Hindlimb muscle (tissue), 1 donor: ENCODE data around the gene PRKG1. TPM values are rescaled to one million over a fixed set of nuclear protein-coding genes. Genes with fewer than 3 reads are reported as not detected.

Experiments used
- DNase-seq: peaks from one replicate; pipeline ENCODE4 v3.0.0-alpha.2; 2013
- polyA plus RNA-seq: library from polyadenylated mRNA; unstranded; fragments of 120-200 nt; gene quantifications from one replicate; pipeline ENCODE4 v1.2.1, GENCODE V29; 2013; ENCODE audit not compliant: insufficient read length

Gene PRKG1
- polyA plus RNA-seq, 1 donor = 35.5 TPM

GRCh38 chr10:51607463-51607835, 533.2 kb downstream of the PRKG1 start:
- no peak for DNase-seq

- no peak for DNase-seq
These were observed 533.9 kb downstream of the PRKG1 start for GRCh38 chr10:51608211-51608610.

- no peak for DNase-seq
These were observed 541.5 kb downstream of the PRKG1 start for GRCh38 chr10:51615764-51616298.

- peak; percentile 41 for DNase-seq
These were observed 543.4 kb downstream of the PRKG1 start for GRCh38 chr10:51617576-51618235.

GRCh38 chr10:51619365-51619764, 545.1 kb downstream of the PRKG1 start:
- no peak for DNase-seq

- no peak for DNase-seq
These were observed 545.8 kb downstream of the PRKG1 start for GRCh38 chr10:51620131-51620530.

- DNase-seq = no peak
These were observed 549.7 kb downstream of the PRKG1 start for GRCh38 chr10:51624013-51624412.

- DNase-seq = peak; percentile 23
These were observed 555.8 kb downstream of the PRKG1 start for GRCh38 chr10:51629934-51630639.

- no peak for DNase-seq
These were observed 556.3 kb downstream of the PRKG1 start for GRCh38 chr10:51630640-51631005.

GRCh38 chr10:51635436-51635835, 561.1 kb downstream of the PRKG1 start:
- DNase-seq = no peak

- DNase-seq = no peak
These were observed 563.9 kb downstream of the PRKG1 start for GRCh38 chr10:51638211-51638610.

- no peak for DNase-seq
These were observed 564.5 kb downstream of the PRKG1 start for GRCh38 chr10:51638737-51639136.

- DNase-seq = no peak
These were observed 566.0 kb downstream of the PRKG1 start for GRCh38 chr10:51640120-51640819.

GRCh38 chr10:51642581-51642980, 568.3 kb downstream of the PRKG1 start:
- DNase-seq = no peak

- no peak for DNase-seq
These were observed 569.4 kb downstream of the PRKG1 start for GRCh38 chr10:51643734-51644133.

- DNase-seq = no peak
These were observed 574.8 kb downstream of the PRKG1 start for GRCh38 chr10:51649064-51649463.

- DNase-seq = no peak
These were observed 576.8 kb downstream of the PRKG1 start for GRCh38 chr10:51651063-51651462.

GRCh38 chr10:51653025-51653424, 578.7 kb downstream of the PRKG1 start:
- DNase-seq = no peak

GRCh38 chr10:51654918-51655317, 580.6 kb downstream of the PRKG1 start:
- DNase-seq = no peak

- DNase-seq = no peak
These were observed 582.2 kb downstream of the PRKG1 start for GRCh38 chr10:51656503-51656902.

GRCh38 chr10:51658000-51658399, 583.7 kb downstream of the PRKG1 start:
- DNase-seq = no peak

GRCh38 chr10:51659344-51659743, 585.1 kb downstream of the PRKG1 start:
- DNase-seq = no peak

GRCh38 chr10:51663086-51663485, 588.8 kb downstream of the PRKG1 start:
- no peak for DNase-seq

- peak; percentile 7 for DNase-seq
These were observed 592.2 kb downstream of the PRKG1 start for GRCh38 chr10:51666456-51666855.
